Central memory CD8-positive, alpha-beta T cell (primary cell): ENCODE data around the gene ATF6B.
A peak's percentile ranks its signal among the peaks of the same experiment; 100 is the strongest.
"Not testable (repeated sequence)": the region's sequence is repeated elsewhere in the genome, so short reads cannot be mapped to it uniquely, and the experiment has no call there.

Experiments
- ATAC-seq: fragments of 150-1000 bp; cut with Tn5 transposase; replicated peaks from 2 replicates; pipeline ENCODE4 v1.10.0; 2022; ENCODE audit warnings: mild to moderate bottlenecking, moderate FRiP score, moderate number of reproducible peaks; ENCODE audit not compliant: poor library complexity, severe bottlenecking; ENCODE audit errors: extremely low read depth
- DNase-seq, 2 donors: peaks; one replicate each; pipeline ENCODE4 v3.0.0; 2021; ENCODE audit warnings: low spot score in 2 of 2
- H3K27ac Mint-ChIP-seq: one replicate; pipeline ENCODE4 v1.8.0; 2022; ENCODE audit warnings: low read depth, mild to moderate bottlenecking, moderate library complexity, mixed read lengths
- H3K27me3 Mint-ChIP-seq: one replicate; pipeline ENCODE4 v1.8.0; 2022; ENCODE audit warnings: mixed read lengths
- H3K36me3 Mint-ChIP-seq: one replicate; pipeline ENCODE4 v1.8.0; 2022; ENCODE audit warnings: mild to moderate bottlenecking, moderate library complexity, mixed read lengths; ENCODE audit not compliant: insufficient read depth
- H3K4me1 Mint-ChIP-seq: one replicate; pipeline ENCODE4 v1.8.0; 2022; ENCODE audit warnings: mixed read lengths
- H3K4me3 Mint-ChIP-seq: one replicate; pipeline ENCODE4 v1.8.0; 2022; ENCODE audit warnings: mild to moderate bottlenecking, moderate library complexity, mixed read lengths
- H3K9me3 Mint-ChIP-seq: one replicate; pipeline ENCODE4 v1.8.0; 2022; ENCODE audit warnings: mixed read lengths

ATF6B gene

DNA sequence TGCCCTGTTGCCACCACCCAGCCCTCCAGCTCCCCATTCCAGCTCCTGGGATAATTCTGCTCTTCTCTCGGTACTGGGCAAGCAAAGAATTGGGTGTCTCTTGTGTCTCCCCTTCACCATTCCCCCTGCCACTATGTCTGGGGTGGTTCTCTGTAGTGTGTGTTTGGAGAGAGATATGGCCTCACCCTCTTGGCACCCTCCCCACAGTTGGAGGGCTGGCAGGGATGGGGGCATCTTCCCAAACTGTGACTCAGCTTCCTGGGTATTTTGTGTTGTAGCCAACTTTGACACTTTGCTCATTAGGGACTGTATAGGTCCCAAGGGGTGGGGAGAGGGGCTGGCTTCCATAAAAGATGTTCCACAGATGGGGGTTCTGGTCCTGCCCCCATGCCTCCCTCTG is 20.6 kb downstream of the ATF6B start:
- Mint-ChIP-seq H3K27me3 (peaks cover 64% of the 10 kb centered on the region), H3K4me1 (peaks cover 25% of the 10 kb centered on the region), H3K36me3 (peaks cover 1% of the 10 kb centered on the region), H3K27ac (peak overlapping the region; percentile 15), H3K9me3 (no peaks in the 10 kb centered on the region), H3K4me3 (peak overlapping the region; percentile 16)
- DNase-seq (no peak), ATAC-seq (no peak)

DNA sequence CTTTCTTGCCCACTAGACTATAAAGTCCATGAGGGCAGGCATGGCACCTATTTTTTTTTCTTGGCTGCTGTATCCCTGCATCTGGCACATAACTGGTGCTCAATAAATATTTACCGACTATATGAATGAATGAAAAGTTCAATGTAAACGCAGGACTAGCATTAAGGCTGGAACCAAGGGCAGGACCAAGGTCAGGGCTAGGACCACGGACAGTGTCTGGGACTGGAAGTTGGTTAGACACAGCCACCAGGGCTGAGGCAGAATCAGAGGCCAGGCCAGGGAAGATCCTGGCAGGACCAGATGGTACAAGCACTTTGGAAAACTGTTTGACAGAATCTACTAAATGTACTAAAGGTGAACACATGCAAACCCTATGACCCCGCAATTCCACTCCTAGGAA is 22.6 kb downstream of the ATF6B start:
- ATAC-seq, result no peak
- H3K27me3 Mint-ChIP-seq, result peaks cover 68% of the 10 kb centered on the region
- no peak overlapping the region for H3K27ac Mint-ChIP-seq
- H3K4me1 Mint-ChIP-seq, result peaks cover 25% of the 10 kb centered on the region
- no peak overlapping the region for H3K4me3 Mint-ChIP-seq
- no peak for DNase-seq
- no peaks in the 10 kb centered on the region for H3K36me3 Mint-ChIP-seq
- H3K9me3 Mint-ChIP-seq, result no peaks in the 10 kb centered on the region

DNA sequence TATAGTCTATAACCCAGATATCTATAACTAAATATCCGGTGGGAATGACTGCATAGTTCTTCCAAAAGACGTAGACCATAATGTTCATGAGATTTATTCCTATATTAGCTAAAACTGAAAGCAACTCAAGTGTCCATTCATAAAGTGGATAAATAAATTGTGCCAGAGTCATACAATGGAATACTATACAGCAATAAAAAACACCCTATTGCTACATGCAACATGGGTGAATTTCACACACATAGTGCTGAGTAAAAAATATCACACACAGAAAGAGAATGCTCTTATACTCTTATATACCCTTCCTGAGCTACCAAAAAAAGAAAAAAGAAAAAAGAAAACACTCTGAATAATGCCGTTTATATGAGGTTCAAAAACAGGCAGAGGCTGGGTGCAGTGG is 25.8 kb downstream of the ATF6B start:
- Mint-ChIP-seq H3K27ac (no peak overlapping the region), H3K36me3 (no peaks in the 10 kb centered on the region), H3K4me1 (no peaks in the 10 kb centered on the region), H3K4me3 (no peak overlapping the region), H3K9me3 (no peaks in the 10 kb centered on the region), H3K27me3 (peaks cover 79% of the 10 kb centered on the region)
- DNase-seq (no peak), ATAC-seq (no peak)

DNA sequence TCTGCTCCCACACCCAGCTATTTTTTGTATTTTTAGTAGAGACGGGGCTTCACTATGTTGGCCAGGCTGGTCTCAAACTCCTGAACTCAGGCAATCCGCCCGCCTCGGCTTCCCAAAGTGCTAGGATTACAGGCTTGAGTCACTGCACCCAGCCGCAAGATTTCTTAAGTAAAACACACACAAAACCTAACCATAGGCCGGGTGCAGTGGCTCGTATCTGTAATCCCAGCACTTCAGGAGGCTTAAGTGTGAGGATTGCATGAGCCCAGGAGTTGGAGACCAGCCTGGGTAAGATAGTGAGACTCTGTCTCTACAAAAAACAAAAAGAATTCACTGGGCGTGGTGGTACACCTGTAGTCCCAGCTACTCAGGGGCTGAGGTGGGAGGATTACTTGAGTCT is 27.8 kb downstream of the ATF6B start:
- H3K4me3 Mint-ChIP-seq, H3K36me3 Mint-ChIP-seq, H3K9me3 Mint-ChIP-seq, ATAC-seq, H3K27ac Mint-ChIP-seq, H3K4me1 Mint-ChIP-seq, DNase-seq: not testable (repeated sequence)
- H3K27me3 Mint-ChIP-seq, result peaks cover 76% of the 10 kb centered on the region

DNA sequence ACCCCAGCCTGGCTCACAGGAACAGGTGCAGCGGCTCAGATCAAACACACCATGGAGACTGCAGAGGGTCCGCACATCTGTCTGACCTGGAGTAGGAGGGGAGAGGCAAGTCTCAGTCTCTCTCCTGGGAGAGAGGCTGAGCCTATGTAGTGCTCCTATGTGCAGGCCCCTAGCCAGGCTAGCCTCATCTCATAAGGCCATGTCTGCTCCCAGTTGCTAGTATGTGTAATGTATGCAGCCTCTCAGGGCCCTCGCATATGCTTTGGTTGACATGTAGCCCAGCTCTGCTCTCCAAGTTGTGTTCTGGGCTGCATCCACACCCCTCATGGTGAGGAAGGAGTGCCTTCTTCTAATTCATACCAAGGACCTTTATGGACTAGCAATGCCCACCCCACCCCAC is 30.7 kb downstream of the ATF6B start:
- Mint-ChIP-seq H3K27ac (no peak overlapping the region), H3K4me1 (no peaks in the 10 kb centered on the region), H3K9me3 (no peaks in the 10 kb centered on the region), H3K36me3 (peaks cover 4% of the 10 kb centered on the region), H3K4me3 (no peak overlapping the region), H3K27me3 (peaks cover 59% of the 10 kb centered on the region)
- ATAC-seq (no peak), DNase-seq (no peak)

DNA sequence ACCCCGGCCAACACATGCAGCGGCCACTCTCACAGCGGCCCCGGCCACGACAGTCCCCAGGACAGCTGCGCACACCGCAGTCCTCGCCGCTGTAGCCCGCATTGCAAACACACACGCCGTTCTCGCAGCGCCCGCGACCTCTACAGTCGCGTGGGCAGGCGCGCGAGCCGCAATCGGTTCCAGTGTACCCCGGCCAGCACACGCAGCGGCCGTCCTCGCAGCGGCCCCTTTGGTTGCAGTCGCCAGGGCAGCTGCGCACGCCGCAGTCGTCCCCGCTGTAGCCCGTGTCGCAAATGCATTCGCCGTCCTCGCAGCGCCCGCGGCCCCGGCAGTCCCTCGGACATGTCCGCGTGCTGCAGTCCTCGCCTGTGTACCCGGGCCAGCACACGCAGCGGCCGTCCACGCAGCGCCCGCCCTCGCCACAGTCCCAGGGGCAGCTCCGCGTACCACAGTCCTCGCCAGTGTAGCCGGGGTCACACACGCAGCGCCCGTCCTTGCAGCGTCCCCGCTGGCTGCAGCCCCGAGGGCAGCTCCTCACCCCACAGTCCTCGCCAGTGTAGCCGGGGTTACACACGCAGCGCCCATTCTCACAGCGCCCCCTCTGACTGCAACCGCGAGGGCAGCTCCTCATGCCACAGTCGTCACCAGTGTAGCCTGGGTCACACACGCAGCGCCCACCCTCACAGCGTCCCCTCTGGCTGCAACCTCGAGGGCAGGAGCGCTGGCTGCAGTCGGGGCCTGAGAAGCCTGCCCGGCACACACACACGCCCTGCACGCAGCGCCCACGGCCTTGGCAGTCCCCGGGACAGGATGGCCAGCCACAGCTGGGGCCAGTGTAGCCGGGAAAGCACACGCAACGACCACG is 31.4 kb downstream of the ATF6B start:
- ATAC-seq, result no peak
- Mint-ChIP-seq H3K27me3 (peaks cover 59% of the 10 kb centered on the region), H3K9me3 (no peaks in the 10 kb centered on the region), H3K4me3 (peak overlapping the region; percentile 7), H3K27ac (no peak overlapping the region), H3K36me3 (peaks cover 4% of the 10 kb centered on the region), H3K4me1 (no peaks in the 10 kb centered on the region)
- DNase-seq, result no peak

DNA sequence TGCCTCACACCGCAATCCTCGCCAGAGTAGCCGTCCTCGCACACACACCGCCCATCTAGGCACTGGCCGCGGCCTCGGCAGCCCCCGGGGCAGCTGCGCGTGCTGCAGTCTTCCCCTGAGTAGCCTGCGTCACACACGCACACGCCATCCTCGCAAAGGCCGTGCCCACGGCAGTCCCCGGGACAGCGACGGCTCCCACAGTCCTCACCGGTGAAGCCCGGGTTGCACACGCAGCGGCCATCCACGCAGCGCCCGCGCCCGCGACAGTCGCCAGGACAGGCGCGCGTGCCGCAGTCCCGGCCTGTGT is 32.0 kb downstream of the ATF6B start:
- no peak for ATAC-seq
- Mint-ChIP-seq H3K27me3 (peaks cover 59% of the 10 kb centered on the region), H3K4me1 (no peaks in the 10 kb centered on the region), H3K9me3 (no peaks in the 10 kb centered on the region), H3K4me3 (peak overlapping the region; percentile 7), H3K27ac (no peak overlapping the region), H3K36me3 (peaks cover 4% of the 10 kb centered on the region)
- no peak for DNase-seq

DNA sequence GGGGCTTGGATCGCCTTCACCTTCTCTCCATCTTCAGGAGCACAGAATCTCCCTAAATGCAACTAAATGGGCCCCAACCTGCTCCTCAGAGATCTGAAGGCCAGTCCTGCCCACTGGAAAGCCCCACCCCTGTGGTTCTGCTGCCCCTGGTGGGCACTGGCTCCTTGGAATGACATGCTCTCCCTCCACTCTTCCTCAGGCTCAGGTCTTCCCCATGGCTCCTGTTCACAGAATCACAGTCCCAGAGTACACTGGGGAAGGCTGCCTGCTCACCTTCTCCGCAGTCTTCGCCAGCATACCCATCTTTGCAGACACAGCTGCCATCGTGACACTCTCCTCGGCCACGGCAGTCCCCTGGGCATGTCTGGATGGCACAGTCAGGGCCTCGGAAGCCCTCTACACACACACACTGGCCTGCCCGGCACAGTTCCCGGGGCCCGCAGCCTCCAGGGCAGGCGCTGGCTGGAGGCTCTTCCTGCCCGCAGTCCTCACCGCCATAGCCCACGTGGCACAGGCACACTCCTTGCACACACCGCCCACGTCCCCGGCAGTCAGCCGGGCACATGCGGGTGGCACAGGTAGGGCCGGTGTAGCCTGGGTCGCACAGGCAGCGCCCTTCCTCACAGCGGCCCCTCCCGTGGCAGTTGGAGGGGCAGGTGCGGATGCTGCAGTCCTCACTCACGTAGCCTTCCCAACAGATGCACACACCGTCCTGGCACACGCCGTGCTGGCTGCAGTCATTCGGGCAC is 32.5 kb downstream of the ATF6B start:
- ATAC-seq (no peak), DNase-seq (no peak)
- H3K36me3 Mint-ChIP-seq, result peaks cover 4% of the 10 kb centered on the region
- peak overlapping the region; percentile 7 for H3K4me3 Mint-ChIP-seq
- H3K9me3 Mint-ChIP-seq, result no peaks in the 10 kb centered on the region
- H3K27me3 Mint-ChIP-seq, result peaks cover 57% of the 10 kb centered on the region
- H3K4me1 Mint-ChIP-seq, result no peaks in the 10 kb centered on the region
- no peak overlapping the region for H3K27ac Mint-ChIP-seq

DNA sequence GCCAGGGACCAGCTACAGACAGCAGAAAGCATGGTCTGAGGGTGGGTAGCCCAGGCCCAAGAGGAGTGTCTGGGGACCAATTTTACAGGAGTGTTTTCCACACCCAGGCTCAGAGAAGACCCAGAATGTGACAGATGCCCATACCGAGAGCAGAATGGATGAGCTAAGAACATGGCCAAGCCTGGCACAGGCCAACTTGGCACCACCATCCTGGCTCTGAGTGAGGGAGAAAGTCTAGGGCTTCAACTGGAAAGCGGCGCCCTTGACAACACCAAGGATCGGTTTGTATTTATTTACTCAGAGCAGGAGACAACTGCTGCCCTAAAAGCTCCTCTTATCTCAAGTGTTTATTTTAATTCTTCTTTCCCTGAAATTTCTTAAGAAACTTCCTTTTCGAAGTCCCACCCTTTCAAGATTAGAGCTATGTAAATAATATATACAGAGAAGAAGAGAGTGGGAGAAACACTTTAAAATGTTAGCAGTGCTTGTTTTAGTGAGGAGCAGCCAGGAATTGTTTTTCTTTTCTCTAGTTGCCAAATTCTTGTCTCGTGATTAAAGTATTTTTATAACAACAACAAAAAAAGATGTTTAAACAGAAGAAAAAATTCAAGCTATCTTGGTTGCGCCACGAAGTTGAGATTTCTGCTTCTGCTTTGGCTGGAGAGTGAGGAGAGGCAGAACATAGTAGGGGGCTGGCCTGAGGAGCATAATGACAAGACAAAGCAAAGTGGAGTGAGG is 35.1 kb downstream of the ATF6B start:
- ATAC-seq (no peak), DNase-seq (no peak)
- H3K9me3 Mint-ChIP-seq, result no peaks in the 10 kb centered on the region
- H3K27me3 Mint-ChIP-seq, result peaks cover 31% of the 10 kb centered on the region
- peaks cover 4% of the 10 kb centered on the region for H3K36me3 Mint-ChIP-seq
- peak overlapping the region; percentile 16 for H3K27ac Mint-ChIP-seq
- H3K4me1 Mint-ChIP-seq, result no peaks in the 10 kb centered on the region
- no peak overlapping the region for H3K4me3 Mint-ChIP-seq

DNA sequence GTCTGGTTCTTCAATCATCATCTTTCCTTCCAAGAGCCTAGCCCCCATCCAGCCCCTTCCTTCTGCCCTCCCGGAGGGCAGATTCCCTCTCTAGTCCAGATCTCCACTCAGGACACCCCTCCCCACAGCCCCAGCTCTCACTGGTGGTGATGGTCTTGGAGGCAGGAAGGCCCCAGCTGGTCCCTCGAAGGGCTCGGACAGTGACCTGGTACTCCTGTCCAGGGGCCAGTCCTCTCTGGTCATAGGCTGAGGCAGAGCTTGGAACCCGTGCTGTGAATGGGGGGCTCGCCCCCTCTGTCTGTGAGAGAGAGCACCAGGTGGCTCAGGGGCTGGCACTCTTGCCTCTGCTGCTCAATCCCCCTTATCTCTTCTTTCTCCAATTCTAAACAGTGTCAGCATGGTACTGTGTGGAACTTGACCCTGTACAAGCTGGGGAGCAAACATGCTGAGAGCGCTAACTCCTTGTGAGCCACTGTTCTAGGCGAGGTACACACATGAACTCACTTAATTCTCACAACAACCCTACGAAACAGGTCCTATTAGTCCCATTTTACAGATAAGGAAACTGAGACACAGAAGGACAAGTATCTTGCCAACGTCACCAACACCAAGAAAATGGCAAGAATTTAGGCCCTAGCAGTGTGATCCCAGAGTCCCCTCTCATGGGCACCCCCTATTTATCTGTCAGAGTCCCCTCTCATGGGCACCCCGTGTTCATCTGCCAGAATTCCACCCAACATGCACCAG is 38.8 kb downstream of the ATF6B start:
- H3K4me1 Mint-ChIP-seq, result peaks cover 6% of the 10 kb centered on the region
- H3K4me3 Mint-ChIP-seq, result peak overlapping the region; percentile 16
- H3K27me3 Mint-ChIP-seq, result peaks cover 28% of the 10 kb centered on the region
- H3K36me3 Mint-ChIP-seq, result peaks cover 1% of the 10 kb centered on the region
- DNase-seq (no peak), ATAC-seq (no peak)
- peak overlapping the region; percentile 16 for H3K27ac Mint-ChIP-seq
- H3K9me3 Mint-ChIP-seq, result no peaks in the 10 kb centered on the region

DNA sequence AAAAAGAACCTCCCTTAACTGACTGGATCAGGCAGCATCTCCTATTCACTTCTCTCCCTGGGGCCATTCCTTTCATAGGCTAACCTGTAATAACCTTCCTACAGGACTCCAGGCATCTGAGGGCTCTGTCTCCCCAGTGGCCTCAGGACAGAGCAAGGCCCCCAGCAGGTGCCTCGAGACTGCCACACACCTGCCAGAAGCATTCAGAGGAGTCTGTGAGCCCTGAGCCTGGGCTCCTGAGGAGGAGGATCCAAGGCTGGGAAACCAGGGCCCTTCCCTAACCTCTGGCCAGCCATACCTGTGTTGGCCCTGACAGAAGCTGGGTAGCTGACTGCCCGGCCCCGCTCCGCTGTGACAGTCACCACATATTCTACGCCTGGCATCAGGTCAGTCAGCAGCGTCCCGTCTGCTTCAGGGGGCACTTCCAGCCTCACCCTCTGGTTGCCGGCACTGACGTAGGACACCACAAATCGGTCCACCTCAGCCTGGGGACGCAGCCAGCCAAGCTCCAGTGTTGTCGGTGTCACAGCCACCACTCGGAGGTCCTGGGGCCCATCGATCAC is 39.5 kb downstream of the ATF6B start:
- peaks cover 34% of the 10 kb centered on the region for H3K27me3 Mint-ChIP-seq
- H3K4me3 Mint-ChIP-seq, result no peak overlapping the region
- H3K9me3 Mint-ChIP-seq, result no peaks in the 10 kb centered on the region
- ATAC-seq (no peak), DNase-seq (no peak)
- H3K4me1 Mint-ChIP-seq, result peaks cover 6% of the 10 kb centered on the region
- H3K27ac Mint-ChIP-seq, result no peak overlapping the region
- H3K36me3 Mint-ChIP-seq, result peaks cover 1% of the 10 kb centered on the region
